ENCODE results near the gene TNC.

DNA sequence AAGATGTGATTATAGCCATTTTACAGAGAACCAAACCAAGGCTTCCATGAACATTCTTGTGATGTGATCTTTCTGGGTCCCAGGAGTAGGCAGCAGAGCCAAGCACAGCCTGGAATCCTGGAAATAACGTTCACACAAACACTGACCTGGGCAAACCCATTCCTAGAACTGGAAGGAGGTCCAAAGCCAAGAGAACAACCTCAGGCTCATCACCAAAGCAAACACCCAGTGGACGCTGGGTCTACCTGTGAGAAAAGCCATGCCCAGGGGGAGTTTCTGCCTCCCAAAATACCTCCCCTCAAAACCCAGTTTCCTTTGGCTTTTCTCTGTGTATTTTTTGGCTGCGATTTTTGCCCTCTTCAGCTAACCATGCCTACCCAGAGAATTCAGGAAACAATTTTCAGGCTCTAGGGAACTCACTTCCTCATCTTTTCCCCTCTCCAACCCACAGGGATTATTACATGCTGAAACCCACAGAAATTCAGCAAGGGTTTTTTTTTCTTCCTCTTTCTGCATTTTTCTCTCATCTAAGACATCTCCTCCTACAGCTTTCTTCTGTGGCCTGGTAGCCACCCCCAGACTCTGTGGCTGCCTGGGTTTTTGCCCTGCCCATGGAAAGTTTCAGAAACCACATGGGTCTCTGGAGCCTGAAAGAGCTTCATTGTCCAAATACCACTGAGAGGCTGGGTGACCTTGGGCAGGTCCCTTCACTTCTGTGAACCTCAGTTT, 75.0 kb downstream of the TNC start:
- TF ChIP-seq, protein P1, sequence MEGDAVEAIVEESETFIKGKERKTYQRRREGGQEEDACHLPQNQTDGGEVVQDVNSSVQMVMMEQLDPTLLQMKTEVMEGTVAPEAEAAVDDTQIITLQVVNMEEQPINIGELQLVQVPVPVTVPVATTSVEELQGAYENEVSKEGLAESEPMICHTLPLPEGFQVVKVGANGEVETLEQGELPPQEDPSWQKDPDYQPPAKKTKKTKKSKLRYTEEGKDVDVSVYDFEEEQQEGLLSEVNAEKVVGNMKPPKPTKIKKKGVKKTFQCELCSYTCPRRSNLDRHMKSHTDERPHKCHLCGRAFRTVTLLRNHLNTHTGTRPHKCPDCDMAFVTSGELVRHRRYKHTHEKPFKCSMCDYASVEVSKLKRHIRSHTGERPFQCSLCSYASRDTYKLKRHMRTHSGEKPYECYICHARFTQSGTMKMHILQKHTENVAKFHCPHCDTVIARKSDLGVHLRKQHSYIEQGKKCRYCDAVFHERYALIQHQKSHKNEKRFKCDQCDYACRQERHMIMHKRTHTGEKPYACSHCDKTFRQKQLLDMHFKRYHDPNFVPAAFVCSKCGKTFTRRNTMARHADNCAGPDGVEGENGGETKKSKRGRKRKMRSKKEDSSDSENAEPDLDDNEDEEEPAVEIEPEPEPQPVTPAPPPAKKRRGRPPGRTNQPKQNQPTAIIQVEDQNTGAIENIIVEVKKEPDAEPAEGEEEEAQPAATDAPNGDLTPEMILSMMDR (IDR thresholded peaks at IDR 0.05; ENCODE audit: insufficient read depth, low read length, poor library complexity, severe bottlenecking): no peak
- no peak for TF ChIP-seq EZH2phosphoT487 (conservative IDR thresholded peaks at IDR 0.05; ENCODE audit: low read length)

All from SU-DHL-6 (cell line).